Activated CD4-positive, alpha-beta T cell treated with anti-CD3 and anti-CD28 coated beads, Interleukin-2, Interleukin-6, amounts not matched to agents 100 ng/mL and 50 ng/mL, durations not matched to agents 16 hours and 8 hours (primary cell): ENCODE data around the gene CHDH.

Experiments used
- DNase-seq: peaks from one replicate; pipeline ENCODE4 v3.0.0-alpha.2; 2020

Gene CHDH

GRCh38 chr3:53823026-53823955 is 22.9 kb downstream of the CHDH start:
- DNase-seq = no peak

- no peak for DNase-seq
Measured at GRCh38 chr3:53822331-53822741, 23.9 kb downstream of the CHDH start.

GRCh38 chr3:53821631-53822121 is 24.5 kb downstream of the CHDH start:
- DNase-seq = no peak

- DNase-seq = no peak
Measured at GRCh38 chr3:53820756-53821580, 25.3 kb downstream of the CHDH start.

GRCh38 chr3:53820084-53820483 is 26.1 kb downstream of the CHDH start:
- no peak for DNase-seq

- no peak for DNase-seq
Measured at GRCh38 chr3:53819163-53819868, 26.9 kb downstream of the CHDH start.

GRCh38 chr3:53818221-53819162 is 27.7 kb downstream of the CHDH start:
- DNase-seq = no peak

- no peak for DNase-seq
Measured at GRCh38 chr3:53817809-53818208, 28.4 kb downstream of the CHDH start.

- no peak for DNase-seq
Measured at GRCh38 chr3:53817211-53817610, 29.0 kb downstream of the CHDH start.

GRCh38 chr3:53816425-53816824 is 29.8 kb downstream of the CHDH start:
- DNase-seq = no peak

GRCh38 chr3:53815651-53816050 is 30.6 kb downstream of the CHDH start:
- no peak for DNase-seq

GRCh38 chr3:53815067-53815466 is 31.2 kb downstream of the CHDH start:
- DNase-seq = no peak

GRCh38 chr3:53813876-53814275 is 32.3 kb downstream of the CHDH start:
- no peak for DNase-seq

- no peak for DNase-seq
Measured at GRCh38 chr3:53813229-53813628, 33.0 kb downstream of the CHDH start.

GRCh38 chr3:53812434-53812833 is 33.8 kb downstream of the CHDH start:
- no peak for DNase-seq

- no peak for DNase-seq
Measured at GRCh38 chr3:53811143-53811927, 34.9 kb downstream of the CHDH start.

GRCh38 chr3:53809764-53810400 is 36.3 kb downstream of the CHDH start:
- DNase-seq = no peak

GRCh38 chr3:53809267-53809666 is 37.0 kb downstream of the CHDH start:
- DNase-seq = no peak

GRCh38 chr3:53808496-53808895 is 37.7 kb downstream of the CHDH start:
- no peak for DNase-seq

GRCh38 chr3:53807117-53807810 is 39.0 kb downstream of the CHDH start:
- no peak for DNase-seq
